ENCODE measurements around the gene PMEL.

DNA sequence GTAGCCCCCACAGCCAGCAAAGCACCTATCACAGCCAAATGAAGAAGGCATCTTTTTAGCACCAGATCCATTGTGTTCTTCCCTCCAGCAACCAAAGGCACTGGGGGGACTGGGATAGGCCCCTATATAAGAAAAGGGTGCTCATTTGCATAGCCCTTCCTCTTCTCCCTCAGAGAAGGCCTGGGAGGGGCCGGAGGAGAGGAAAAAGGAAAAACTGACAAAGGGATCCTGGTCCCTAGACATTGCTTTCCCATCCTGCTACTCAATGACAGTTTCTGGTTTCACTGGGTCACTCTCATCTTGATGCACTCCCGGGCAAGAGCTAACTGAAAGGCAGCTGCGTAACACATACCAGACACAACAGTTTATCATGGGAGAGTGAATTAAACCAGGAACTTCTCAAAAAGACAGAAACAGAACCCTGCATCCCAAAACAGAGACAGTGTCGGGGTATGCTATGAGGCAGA, at the start of gene PMEL:
- TF ChIP-seq, protein P1, sequence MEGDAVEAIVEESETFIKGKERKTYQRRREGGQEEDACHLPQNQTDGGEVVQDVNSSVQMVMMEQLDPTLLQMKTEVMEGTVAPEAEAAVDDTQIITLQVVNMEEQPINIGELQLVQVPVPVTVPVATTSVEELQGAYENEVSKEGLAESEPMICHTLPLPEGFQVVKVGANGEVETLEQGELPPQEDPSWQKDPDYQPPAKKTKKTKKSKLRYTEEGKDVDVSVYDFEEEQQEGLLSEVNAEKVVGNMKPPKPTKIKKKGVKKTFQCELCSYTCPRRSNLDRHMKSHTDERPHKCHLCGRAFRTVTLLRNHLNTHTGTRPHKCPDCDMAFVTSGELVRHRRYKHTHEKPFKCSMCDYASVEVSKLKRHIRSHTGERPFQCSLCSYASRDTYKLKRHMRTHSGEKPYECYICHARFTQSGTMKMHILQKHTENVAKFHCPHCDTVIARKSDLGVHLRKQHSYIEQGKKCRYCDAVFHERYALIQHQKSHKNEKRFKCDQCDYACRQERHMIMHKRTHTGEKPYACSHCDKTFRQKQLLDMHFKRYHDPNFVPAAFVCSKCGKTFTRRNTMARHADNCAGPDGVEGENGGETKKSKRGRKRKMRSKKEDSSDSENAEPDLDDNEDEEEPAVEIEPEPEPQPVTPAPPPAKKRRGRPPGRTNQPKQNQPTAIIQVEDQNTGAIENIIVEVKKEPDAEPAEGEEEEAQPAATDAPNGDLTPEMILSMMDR (IDR thresholded peaks at IDR 0.05) = no peak
- TF ChIP-seq POLR2AphosphoS5 (IDR thresholded peaks at IDR 0.05) (no peak), POLR2A (IDR thresholded peaks at IDR 0.05) (no peak), EP300 (IDR thresholded peaks at IDR 0.05) (no peak)
